HEK293 (cell line): Measurements from ENCODE around the gene RRP12.
A peak's percentile ranks its signal among the peaks of the same experiment; 100 is the strongest.

Experiments
- CTCF ChIA-PET: fragments of 350-600 bp; formaldehyde crosslinking; extraction: SDS; loops from one replicate; lab custom pipeline; 2021; ENCODE audit warnings: antibody characterized with exemption; lab: Yijun Ruan, JAX
- POLR2A ChIA-PET: fragments of 300-600 bp; formaldehyde crosslinking; extraction: SDS; loops from one replicate; lab custom pipeline; 2020; ENCODE audit warnings: antibody characterized with exemption, inconsistent platforms; lab: Yijun Ruan, JAX
- H3K27ac ChIP-seq: fragments of 200-500 bp; sonication (Bioruptor generic); 2 replicates; pipeline ENCODE4 v1.5.1; 2014; ENCODE audit warnings: low read depth, low read length, control low read depth, inconsistent platforms; ENCODE audit errors: extremely low read depth
- H3K36me3 ChIP-seq, 2 experiments: fragments of 200-500 bp in 1 of 2; sonication (Bioruptor generic) in 1 of 2; 1 replicate in 1 of 2; 2 replicates in 1 of 2; pipeline ENCODE4 v1.5.1; 2014 to 2017; ENCODE audit warnings: inconsistent platforms in 2 of 2, low read length in 2 of 2; ENCODE audit not compliant: control insufficient read depth in 2 of 2, insufficient read depth in 1 of 2
- H3K4me1 ChIP-seq: fragments of 200-500 bp; sonication (Bioruptor generic); 2 replicates; pipeline ENCODE4 v1.5.1; 2014; ENCODE audit warnings: mild to moderate bottlenecking, low read length, inconsistent platforms; ENCODE audit not compliant: control insufficient read depth, insufficient read depth
- H3K4me3 ChIP-seq: 2 replicates; pipeline ENCODE4 v1.5.1; 2011; ENCODE audit warnings: low read depth, mild to moderate bottlenecking, control low read depth, low read length, moderate library complexity
- H3K9me3 ChIP-seq: fragments of 200-500 bp; sonication (Bioruptor generic); 2 replicates; pipeline ENCODE4 v1.5.1; 2014; ENCODE audit warnings: low read depth, low read length, inconsistent platforms; ENCODE audit not compliant: control insufficient read depth, insufficient read depth
- BCL11B ChIP-seq: fragments of 450-650 bp; formaldehyde crosslinking; IDR thresholded peaks from 2 replicates; pipeline ENCODE4 v1.5.1; 2016; ENCODE audit warnings: low read depth, missing biosample characterization, missing genetic modification characterization
- KLF16 ChIP-seq: fragments of 450-650 bp; formaldehyde crosslinking; IDR thresholded peaks from 2 replicates; pipeline ENCODE4 v1.5.1; 2017; ENCODE audit warnings: missing biosample characterization, missing genetic modification characterization
- SCRT2 ChIP-seq: fragments of 450-650 bp; formaldehyde crosslinking; IDR thresholded peaks from 2 replicates; pipeline ENCODE4 v1.5.1; 2016; ENCODE audit warnings: missing biosample characterization, missing genetic modification characterization
- ZBTB21 ChIP-seq: fragments of 450-650 bp; formaldehyde crosslinking; IDR thresholded peaks from 2 replicates; pipeline ENCODE4 v1.5.1; 2017; ENCODE audit warnings: missing biosample characterization, missing genetic modification characterization
- ZBTB7A ChIP-seq: fragments of 450-650 bp; formaldehyde crosslinking; IDR thresholded peaks from 2 replicates; pipeline ENCODE4 v1.5.1; 2016; ENCODE audit warnings: low read depth, missing biosample characterization, missing genetic modification characterization
- ZNF23 ChIP-seq: fragments of 450-650 bp; formaldehyde crosslinking; IDR thresholded peaks from 2 replicates; pipeline ENCODE4 v1.5.1; 2016; ENCODE audit warnings: missing biosample characterization, missing genetic modification characterization, borderline replicate concordance
- ZNF394 ChIP-seq: fragments of 450-650 bp; formaldehyde crosslinking; IDR thresholded peaks from 2 replicates; pipeline ENCODE4 v1.5.1; 2016; ENCODE audit warnings: missing biosample characterization, missing genetic modification characterization, mild to moderate bottlenecking, moderate library complexity, borderline replicate concordance
- ZNF544 ChIP-seq: fragments of 450-650 bp; formaldehyde crosslinking; IDR thresholded peaks from 2 replicates; pipeline ENCODE4 v1.5.0; 2017; ENCODE audit warnings: missing biosample characterization, missing genetic modification characterization
- ZNF549 ChIP-seq: fragments of 450-650 bp; IDR thresholded peaks from 2 replicates; pipeline ENCODE4 v1.5.1; 2018; ENCODE audit warnings: missing biosample characterization, missing genetic modification characterization, mild to moderate bottlenecking, inconsistent platforms, moderate library complexity
- ZNF600 ChIP-seq: fragments of 450-650 bp; formaldehyde crosslinking; IDR thresholded peaks from 2 replicates; pipeline ENCODE4 v1.5.1; 2016; ENCODE audit warnings: missing biosample characterization, missing genetic modification characterization
- ZNF626 ChIP-seq: fragments of 450-650 bp; sonication (Bioruptor Pico); formaldehyde crosslinking; IDR thresholded peaks from 2 replicates; pipeline ENCODE4 v1.5.1; 2018; ENCODE audit warnings: missing biosample characterization, missing genetic modification characterization, inconsistent platforms
- ZNF654 ChIP-seq: fragments of 450-650 bp; formaldehyde crosslinking; IDR thresholded peaks from 2 replicates; pipeline ENCODE4 v1.5.1; 2016; ENCODE audit warnings: low read depth, missing biosample characterization, missing genetic modification characterization
- ZNF791 ChIP-seq: fragments of 450-650 bp; formaldehyde crosslinking; IDR thresholded peaks from 2 replicates; pipeline ENCODE4 v1.5.1; 2016; ENCODE audit warnings: missing biosample characterization, missing genetic modification characterization
- TF ChIP-seq, protein P1 (sequence below): fragments of 450-650 bp; formaldehyde crosslinking; IDR thresholded peaks from 2 replicates; pipeline ENCODE4 v1.5.1; 2016; ENCODE audit warnings: missing biosample characterization, missing genetic modification characterization
- TF ChIP-seq, protein P2 (sequence below): fragments of 450-650 bp; formaldehyde crosslinking; IDR thresholded peaks from 2 replicates; pipeline ENCODE4 v1.5.1; 2016; ENCODE audit warnings: missing biosample characterization, missing genetic modification characterization

RRP12 gene

DNA sequence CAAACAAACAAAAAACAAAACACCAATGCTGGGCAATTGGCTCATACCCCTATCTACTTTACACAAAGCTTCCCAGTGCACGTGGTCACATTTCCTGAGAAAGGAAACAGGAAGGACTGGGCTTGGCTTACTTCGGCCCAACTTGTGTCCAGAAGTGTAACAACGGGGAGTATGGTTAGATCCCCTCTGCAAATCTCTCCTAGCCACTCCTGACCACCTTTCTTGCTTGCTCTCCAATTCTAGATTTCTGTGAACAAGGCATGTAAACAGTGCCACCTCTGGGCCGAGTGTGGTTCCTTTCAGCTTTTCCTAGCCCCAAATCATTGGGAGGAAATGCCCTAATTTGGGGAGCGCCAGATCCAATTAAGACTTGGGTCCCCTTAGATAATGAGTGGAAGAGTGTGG, 45.6 kb downstream of the RRP12 start:
- no peaks in the 10 kb centered on the region for H3K4me1 ChIP-seq
- H3K36me3 ChIP-seq, result peaks cover 6 to 44% of the 10 kb centered on the region in 2 experiments; a peak in 2 of 3 replicates
- no peak overlapping the region for H3K27ac ChIP-seq
- CTCF ChIA-PET, result interaction anchor here (0.5 to 1.6 kb wide), 8 partner anchors 25 to 283 kb away, joined by 3 to 12 read pairs (median 4); no protein-coding TSS in a partner anchor
- POLR2A ChIA-PET, result no interaction called here
- H3K9me3 ChIP-seq, result no peaks in the 10 kb centered on the region
- no peak overlapping the region for H3K4me3 ChIP-seq
- TF ChIP-seq, protein P1, sequence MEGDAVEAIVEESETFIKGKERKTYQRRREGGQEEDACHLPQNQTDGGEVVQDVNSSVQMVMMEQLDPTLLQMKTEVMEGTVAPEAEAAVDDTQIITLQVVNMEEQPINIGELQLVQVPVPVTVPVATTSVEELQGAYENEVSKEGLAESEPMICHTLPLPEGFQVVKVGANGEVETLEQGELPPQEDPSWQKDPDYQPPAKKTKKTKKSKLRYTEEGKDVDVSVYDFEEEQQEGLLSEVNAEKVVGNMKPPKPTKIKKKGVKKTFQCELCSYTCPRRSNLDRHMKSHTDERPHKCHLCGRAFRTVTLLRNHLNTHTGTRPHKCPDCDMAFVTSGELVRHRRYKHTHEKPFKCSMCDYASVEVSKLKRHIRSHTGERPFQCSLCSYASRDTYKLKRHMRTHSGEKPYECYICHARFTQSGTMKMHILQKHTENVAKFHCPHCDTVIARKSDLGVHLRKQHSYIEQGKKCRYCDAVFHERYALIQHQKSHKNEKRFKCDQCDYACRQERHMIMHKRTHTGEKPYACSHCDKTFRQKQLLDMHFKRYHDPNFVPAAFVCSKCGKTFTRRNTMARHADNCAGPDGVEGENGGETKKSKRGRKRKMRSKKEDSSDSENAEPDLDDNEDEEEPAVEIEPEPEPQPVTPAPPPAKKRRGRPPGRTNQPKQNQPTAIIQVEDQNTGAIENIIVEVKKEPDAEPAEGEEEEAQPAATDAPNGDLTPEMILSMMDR (tag by site-specific recombination), result peak; percentile 63
- TF ChIP-seq ZNF544 (tag by site-specific recombination), result no peak
- peak; percentile 52 for TF ChIP-seq ZNF654

DNA sequence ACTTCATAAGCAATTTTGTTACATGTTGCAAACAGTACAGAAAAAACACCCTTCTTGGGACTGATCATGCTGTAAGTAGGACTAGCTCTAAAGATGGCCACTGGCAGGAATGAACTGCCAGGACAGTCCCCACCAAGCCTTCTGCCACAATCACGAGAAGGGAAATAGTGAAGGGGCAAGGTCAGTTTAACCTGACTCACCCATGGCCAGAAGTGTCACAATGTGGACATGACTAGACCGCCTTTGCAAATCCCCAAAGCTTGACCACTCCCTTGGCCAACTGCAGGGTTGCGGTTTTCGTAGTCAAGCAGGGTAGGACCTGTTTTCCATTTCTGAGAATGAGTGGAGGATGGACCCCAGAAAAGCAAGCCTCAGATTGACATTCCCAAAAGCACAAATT, 47.2 kb downstream of the RRP12 start:
- POLR2A ChIA-PET, result no interaction called here
- H3K27ac ChIP-seq, result no peak overlapping the region
- no peak overlapping the region for H3K4me3 ChIP-seq

DNA sequence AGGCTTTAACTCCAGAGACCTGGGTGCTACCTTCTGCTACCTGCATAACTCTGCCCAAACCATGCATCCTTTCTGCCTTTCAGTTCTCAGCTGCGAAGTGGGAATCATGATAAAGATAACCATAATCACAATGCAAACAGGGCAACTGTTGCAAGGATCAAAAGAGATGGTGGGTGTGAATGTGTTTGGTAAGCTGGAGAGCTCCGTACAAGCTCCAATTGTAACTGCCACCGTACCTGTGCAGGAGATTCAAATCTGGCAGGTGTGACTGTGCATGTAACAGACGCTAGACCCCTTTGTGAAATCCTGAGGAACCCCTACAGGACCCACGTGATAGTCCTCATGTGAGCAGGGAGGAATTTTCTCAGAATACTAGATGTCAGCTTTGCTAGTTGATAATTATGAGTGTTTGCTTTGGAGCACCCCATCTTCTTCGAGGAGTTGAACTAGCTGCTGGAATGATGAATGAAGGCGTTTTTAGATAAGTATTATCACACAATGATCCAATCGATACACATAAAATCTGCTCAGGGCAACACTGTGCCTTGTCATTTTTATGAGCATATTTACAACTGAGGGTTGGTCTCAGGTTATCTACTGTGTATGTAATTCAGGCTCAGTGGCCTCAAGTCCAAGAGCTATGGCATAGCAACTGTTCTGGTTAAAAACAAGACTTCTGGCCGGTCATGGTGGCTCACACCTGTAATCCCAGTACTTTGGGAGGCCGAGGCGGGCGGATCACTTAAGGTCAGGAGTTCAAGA, 51.2 kb downstream of the RRP12 start:
- no peak overlapping the region for H3K4me3 ChIP-seq
- H3K36me3 ChIP-seq, result no peaks in the 10 kb centered on the region; a peak in 1 of 3 replicates
- no peak overlapping the region for H3K27ac ChIP-seq
- H3K9me3 ChIP-seq, result no peaks in the 10 kb centered on the region
- POLR2A ChIA-PET, result no interaction called here
- CTCF ChIA-PET, result interaction anchor here (0.7 to 1.6 kb wide), 3 partner anchors 9 to 121 kb away, joined by 3 read pairs; no protein-coding TSS in a partner anchor
- no peak for TF ChIP-seq ZNF600 (tag by site-specific recombination)
- TF ChIP-seq SCRT2, result peak; percentile 46; the same call in 1 of the 2 replicates
- H3K4me1 ChIP-seq, result no peaks in the 10 kb centered on the region

More for the DNA sequence above, 47.2 kb downstream of the RRP12 start:
- no peaks in the 10 kb centered on the region for H3K9me3 ChIP-seq
- no peak for TF ChIP-seq ZNF394 (tag by site-specific recombination)
- TF ChIP-seq ZNF23 (tag by site-specific recombination), result no peak
- no peak for TF ChIP-seq ZNF791 (tag by site-specific recombination)
- TF ChIP-seq BCL11B, result no peak
- TF ChIP-seq ZNF626 (tag by site-specific recombination), result no peak
- TF ChIP-seq, all 188 proteins: peak for 0
- Histone ChIP-seq H3K4me1 (no peaks in the 10 kb centered on the region), H3K36me3 (peaks cover 6 to 29% of the 10 kb centered on the region in 2 experiments; a peak in 2 of 3 replicates)
- CTCF ChIA-PET, result interaction anchor here (0.6 to 1.6 kb wide), 2 partner anchors 75 to 110 kb away, joined by 3 to 12 read pairs; no protein-coding TSS in a partner anchor

DNA sequence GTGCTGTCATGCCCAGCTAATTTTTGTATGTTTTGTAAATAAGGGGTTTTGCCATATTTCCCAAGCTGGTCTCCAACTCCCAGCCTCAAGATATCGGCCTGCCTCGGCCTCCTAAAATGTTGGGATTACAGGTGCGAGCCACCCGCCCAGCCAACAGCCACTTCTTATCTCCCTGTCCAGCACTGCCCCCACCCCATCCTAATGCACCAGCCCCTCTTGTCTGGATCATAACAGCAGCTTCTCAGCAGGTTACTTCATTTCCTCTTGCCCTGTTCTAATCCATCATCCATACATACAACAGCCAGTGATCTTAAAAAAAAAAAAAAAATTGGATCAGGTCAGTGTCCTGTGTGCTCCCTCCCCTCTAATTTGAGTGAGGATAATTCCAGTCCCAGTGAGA, 53.8 kb downstream of the RRP12 start:
- CTCF ChIA-PET, result interaction anchor here (1.1 to 1.3 kb wide), 2 partner anchors 53 to 69 kb away, joined by 3 read pairs; no protein-coding TSS in a partner anchor
- H3K4me3 ChIP-seq, result no peak overlapping the region
- TF ChIP-seq ZBTB21 (tag by site-specific recombination) (no peak), ZBTB7A (tag by site-specific recombination) (no peak), KLF16 (tag by site-specific recombination) (no peak), ZNF549 (tag by site-specific recombination) (no peak)
- TF ChIP-seq, protein P2, sequence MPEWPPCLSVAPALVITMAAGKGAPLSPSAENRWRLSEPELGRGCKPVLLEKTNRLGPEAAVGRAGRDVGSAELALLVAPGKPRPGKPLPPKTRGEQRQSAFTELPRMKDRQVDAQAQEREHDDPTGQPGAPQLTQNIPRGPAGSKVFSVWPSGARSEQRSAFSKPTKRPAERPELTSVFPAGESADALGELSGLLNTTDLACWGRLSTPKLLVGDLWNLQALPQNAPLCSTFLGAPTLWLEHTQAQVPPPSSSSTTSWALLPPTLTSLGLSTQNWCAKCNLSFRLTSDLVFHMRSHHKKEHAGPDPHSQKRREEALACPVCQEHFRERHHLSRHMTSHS (tag by site-specific recombination), result no peak
- TF ChIP-seq, all 188 proteins: peak for 0
- H3K4me1 ChIP-seq, result no peaks in the 10 kb centered on the region
- H3K27ac ChIP-seq, result no peak overlapping the region
- POLR2A ChIA-PET, result no interaction called here
- no peaks in the 10 kb centered on the region; a peak in 1 of 3 replicates for H3K36me3 ChIP-seq
- H3K9me3 ChIP-seq, result no peaks in the 10 kb centered on the region
